D721Med (cell line): ENCODE data around the gene WNT3.

ENCODE experiments used
- DNase-seq: peaks from one replicate; pipeline ENCODE4 v3.0.0; 2011; ENCODE audit warnings: low spot score; ENCODE audit not compliant: insufficient read length
- FAIRE-seq: peaks from 2 replicates; lab custom pipeline; 2011; peaks lifted over from hg19 to GRCh38; lab: Jason Lieb, UNC
- TF ChIP-seq, protein P1 (sequence below): IDR thresholded peaks from 2 replicates; pipeline ENCODE4 v1.5.1; 2012; ENCODE audit warnings: mild to moderate bottlenecking, control low read depth; ENCODE audit not compliant: insufficient read depth; ENCODE audit errors: missing control alignments

Gene WNT3, protein sequence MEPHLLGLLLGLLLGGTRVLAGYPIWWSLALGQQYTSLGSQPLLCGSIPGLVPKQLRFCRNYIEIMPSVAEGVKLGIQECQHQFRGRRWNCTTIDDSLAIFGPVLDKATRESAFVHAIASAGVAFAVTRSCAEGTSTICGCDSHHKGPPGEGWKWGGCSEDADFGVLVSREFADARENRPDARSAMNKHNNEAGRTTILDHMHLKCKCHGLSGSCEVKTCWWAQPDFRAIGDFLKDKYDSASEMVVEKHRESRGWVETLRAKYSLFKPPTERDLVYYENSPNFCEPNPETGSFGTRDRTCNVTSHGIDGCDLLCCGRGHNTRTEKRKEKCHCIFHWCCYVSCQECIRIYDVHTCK

DNA sequence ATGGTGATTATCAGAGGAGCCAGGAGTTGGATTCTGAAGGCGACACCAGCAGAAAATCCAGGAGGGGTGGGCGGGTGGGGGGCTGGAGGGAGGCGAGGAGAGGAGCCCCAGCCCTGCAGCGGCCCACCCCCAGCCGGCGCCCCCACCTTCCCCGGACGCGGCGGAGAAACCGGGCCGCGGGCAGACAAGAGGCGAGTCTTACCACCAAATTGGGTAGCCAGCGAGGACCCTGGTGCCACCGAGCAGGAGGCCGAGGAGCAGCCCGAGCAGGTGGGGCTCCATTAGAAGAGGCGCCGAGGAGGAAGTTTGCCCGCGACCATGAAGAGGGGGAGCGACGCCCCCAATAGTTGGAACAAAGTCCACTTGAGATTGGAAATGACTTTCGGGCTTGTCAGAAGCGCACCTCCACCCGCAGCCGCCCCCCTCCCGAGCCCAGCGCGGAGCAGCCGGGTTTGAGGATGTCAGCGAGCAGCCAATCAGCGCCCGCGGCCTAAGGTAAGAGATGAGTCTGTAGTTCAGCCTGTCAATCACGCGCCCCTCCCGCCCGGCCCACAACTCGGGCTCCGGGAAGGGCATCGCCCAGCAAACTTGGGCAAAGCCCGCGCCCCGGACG lies at the start of gene WNT3:
Gene WNT3, minus strand, starts transcription at position 377 of the 613 bp plus-strand sequence. Its CDS starts 95 bp downstream, at position 282.
- FAIRE-seq (no peak), DNase-seq (peak; percentile 89)
- TF ChIP-seq, protein P1, sequence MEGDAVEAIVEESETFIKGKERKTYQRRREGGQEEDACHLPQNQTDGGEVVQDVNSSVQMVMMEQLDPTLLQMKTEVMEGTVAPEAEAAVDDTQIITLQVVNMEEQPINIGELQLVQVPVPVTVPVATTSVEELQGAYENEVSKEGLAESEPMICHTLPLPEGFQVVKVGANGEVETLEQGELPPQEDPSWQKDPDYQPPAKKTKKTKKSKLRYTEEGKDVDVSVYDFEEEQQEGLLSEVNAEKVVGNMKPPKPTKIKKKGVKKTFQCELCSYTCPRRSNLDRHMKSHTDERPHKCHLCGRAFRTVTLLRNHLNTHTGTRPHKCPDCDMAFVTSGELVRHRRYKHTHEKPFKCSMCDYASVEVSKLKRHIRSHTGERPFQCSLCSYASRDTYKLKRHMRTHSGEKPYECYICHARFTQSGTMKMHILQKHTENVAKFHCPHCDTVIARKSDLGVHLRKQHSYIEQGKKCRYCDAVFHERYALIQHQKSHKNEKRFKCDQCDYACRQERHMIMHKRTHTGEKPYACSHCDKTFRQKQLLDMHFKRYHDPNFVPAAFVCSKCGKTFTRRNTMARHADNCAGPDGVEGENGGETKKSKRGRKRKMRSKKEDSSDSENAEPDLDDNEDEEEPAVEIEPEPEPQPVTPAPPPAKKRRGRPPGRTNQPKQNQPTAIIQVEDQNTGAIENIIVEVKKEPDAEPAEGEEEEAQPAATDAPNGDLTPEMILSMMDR: no peak

DNA sequence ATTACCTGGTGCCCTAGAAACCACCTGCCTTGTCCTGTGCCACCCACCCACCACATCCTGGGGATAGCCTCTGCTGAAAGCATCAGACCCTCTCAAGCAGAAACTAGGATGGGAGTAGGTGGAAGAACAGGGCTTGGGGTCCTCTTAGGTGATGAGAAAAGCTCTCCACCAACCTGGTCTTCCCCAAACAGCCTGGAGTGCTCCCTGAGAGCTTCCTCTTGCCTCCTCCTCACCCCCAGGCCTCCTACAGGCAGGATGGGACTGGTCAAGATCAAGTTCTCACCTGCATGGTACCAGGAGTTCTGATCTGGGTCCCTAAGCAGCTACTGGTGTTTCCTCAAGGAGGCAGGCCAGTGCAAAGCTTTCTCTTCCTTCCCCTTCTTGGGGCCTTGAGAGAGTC lies 48.3 kb upstream of the WNT3 start:
- TF ChIP-seq, protein P1: no peak
- no peak for FAIRE-seq
- no peak for DNase-seq

DNA sequence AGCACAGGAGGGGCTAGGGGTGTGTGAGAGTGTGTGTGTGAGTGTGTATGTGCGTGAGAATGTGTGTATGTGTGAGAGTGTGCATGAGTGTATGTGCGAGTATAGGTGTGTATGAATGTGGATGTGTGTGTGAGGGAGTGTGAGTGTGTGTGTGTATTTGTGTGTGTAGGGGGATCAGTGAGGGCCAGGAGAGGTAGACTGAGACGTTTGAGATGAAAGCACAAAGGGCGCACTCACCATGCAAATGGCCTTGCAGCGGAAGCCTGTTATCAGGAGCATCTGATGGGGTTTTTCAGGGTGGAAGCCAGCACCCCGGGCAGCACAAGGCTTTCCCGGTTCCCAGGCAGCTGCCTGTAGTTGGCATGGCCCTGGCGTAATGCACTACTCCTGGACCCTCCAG lies 47.8 kb upstream of the WNT3 start:
- FAIRE-seq: no peak
- TF ChIP-seq, protein P1: no peak

DNA sequence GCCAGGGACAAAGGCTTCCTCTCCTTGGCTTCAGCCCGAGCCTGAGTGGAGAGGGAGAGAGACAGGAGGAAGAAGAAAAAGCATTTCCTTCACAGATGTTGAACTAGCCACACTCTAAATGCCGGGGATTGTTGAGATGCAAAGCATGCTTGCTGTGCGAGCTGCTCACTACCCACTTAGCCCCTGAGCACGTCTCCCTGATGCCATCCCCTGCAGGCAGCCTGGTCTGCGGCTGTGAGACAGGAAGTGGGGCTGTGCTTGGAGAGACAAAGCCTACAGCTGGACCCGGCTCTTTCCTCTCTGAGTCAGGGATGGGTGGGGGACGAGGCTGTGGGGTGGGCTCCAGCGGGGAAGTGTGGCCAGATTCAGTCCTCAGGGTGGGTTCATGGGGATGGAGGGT lies 46.6 kb upstream of the WNT3 start:
- DNase-seq: no peak
- TF ChIP-seq, protein P1: no peak
- no peak for FAIRE-seq

More for the DNA sequence above, 47.8 kb upstream of the WNT3 start:
- no peak for DNase-seq

DNA sequence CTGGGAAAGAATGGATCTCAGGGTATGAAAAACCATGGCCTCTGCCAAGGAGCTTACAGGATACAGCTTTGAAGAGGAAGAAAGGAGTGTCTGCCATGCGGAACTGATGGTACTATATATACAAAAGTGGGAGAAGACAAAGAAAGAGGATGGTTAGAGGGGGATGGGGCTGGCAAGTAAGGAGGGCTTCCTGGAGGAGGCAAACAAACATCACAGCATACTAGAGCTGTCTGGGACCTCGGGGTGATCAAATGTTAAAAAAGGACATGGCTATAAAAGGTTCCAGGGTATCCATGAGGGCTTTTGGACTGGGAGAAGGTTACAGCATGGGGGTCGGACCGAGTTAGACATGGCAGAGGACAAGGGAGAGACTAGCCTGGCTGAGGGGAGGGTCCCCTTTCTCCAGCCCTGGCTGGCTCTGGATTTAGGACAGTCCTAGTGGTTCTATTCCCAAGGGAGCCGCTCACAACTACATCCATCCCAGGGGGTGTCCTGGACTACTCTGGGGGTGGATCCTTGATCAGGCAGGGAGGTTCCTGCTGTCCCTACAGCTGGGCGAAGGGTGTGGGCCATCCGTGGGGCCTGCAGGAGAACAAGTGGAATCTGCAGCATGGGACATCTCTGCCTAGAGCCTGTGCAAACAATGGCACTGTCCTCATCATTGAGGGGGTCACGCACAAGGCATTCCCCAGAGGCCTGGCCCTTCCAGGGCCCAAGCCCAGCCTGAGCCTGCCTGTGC lies 45.1 kb upstream of the WNT3 start:
- FAIRE-seq (no peak), DNase-seq (no peak)
- TF ChIP-seq, protein P1: no peak

DNA sequence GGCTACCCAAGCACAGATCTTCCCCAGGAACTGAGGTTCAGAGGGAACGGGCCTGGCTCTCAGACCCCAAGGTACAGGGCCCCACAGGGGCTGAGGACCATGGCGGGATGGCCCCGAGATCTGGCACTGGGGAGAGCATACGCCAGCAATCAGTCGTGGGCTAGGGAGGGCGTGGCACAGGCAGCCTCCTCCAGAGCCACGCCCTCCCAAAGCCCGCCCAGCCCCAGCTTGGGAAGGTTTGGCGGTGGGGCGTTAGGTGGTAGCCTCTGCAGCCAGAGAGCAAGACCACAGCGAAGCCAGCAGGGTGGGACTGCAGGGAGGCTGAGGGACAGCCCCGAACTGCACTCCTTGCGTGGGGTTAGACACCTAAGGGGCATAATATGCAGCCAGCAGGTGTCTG lies 44.5 kb upstream of the WNT3 start:
- FAIRE-seq (no peak), DNase-seq (no peak)
- TF ChIP-seq, protein P1: no peak
